Measurements from ENCODE around the gene TCEAL5.

DNA sequence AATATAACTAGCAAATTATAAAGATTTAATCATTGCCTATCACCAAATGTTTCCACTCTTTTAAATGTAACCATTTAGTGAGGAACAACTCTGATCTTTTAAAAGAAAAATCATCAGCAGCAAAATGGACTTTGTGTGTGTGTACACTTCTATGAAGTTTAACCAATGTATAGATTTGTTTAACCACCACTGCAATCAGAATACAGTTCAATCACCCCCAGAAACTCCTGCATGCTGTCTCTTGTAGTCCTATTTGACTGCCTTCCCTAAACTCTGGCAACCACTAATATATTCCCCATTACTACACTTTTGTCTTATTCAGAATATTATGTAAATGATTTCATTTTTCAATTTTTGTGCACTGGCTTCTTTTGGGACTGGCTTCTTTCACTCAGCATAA lies 19.9 kb downstream of the TCEAL5 start:
- TF ChIP-seq, protein P1, sequence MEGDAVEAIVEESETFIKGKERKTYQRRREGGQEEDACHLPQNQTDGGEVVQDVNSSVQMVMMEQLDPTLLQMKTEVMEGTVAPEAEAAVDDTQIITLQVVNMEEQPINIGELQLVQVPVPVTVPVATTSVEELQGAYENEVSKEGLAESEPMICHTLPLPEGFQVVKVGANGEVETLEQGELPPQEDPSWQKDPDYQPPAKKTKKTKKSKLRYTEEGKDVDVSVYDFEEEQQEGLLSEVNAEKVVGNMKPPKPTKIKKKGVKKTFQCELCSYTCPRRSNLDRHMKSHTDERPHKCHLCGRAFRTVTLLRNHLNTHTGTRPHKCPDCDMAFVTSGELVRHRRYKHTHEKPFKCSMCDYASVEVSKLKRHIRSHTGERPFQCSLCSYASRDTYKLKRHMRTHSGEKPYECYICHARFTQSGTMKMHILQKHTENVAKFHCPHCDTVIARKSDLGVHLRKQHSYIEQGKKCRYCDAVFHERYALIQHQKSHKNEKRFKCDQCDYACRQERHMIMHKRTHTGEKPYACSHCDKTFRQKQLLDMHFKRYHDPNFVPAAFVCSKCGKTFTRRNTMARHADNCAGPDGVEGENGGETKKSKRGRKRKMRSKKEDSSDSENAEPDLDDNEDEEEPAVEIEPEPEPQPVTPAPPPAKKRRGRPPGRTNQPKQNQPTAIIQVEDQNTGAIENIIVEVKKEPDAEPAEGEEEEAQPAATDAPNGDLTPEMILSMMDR (IDR thresholded peaks at IDR 0.05): no peak
- no peak for TF ChIP-seq POLR2A (IDR thresholded peaks at IDR 0.05)

Data from stomach (tissue), 4 donors.